Neural crest cell (in vitro differentiated cells): Measurements from ENCODE around the gene SLC6A6. TPM values are rescaled to one million over a fixed set of nuclear protein-coding genes. Genes with fewer than 3 reads are reported as not detected.

Experiments used
- DNase-seq: peaks from one replicate; pipeline ENCODE4 v3.0.0; 2021; ENCODE audit warnings: low read depth, mixed read lengths, low spot score
- H3K27ac Mint-ChIP-seq: one replicate; pipeline ENCODE4 v1.8.0; 2021; ENCODE audit warnings: mild to moderate bottlenecking, mixed read lengths; ENCODE audit not compliant: unreplicated experiment
- H3K27me3 Mint-ChIP-seq: 2 replicates; pipeline ENCODE4 v1.8.0; 2021; ENCODE audit warnings: low read depth, mild to moderate bottlenecking, mixed read lengths
- H3K36me3 Mint-ChIP-seq: 2 replicates; pipeline ENCODE4 v1.8.0; 2021; ENCODE audit warnings: low read depth, mild to moderate bottlenecking, mixed read lengths
- H3K4me1 Mint-ChIP-seq: 2 replicates; pipeline ENCODE4 v1.8.0; 2021; ENCODE audit warnings: mixed read lengths
- H3K4me3 Mint-ChIP-seq: one replicate; pipeline ENCODE4 v1.8.0; 2021; ENCODE audit warnings: mild to moderate bottlenecking, mixed read lengths
- H3K9me3 Mint-ChIP-seq: 2 replicates; pipeline ENCODE4 v1.8.0; 2021; ENCODE audit warnings: mixed read lengths
- total RNA-seq: library from RNA; stranded (reverse); gene quantifications from 2 replicates; pipeline ENCODE4 v1.2.1, GENCODE V29; 2021
- TF ChIP-seq, protein P1 (sequence below): fragments of 200-600 bp; sonication (generic); conservative IDR thresholded peaks from 2 replicates; pipeline ENCODE4 v1.5.0; 2021; ENCODE audit warnings: antibody characterized with exemption, mild to moderate bottlenecking

SLC6A6 gene
- total RNA-seq, 1 donor from 2014 or later = 33.8 TPM

DNA sequence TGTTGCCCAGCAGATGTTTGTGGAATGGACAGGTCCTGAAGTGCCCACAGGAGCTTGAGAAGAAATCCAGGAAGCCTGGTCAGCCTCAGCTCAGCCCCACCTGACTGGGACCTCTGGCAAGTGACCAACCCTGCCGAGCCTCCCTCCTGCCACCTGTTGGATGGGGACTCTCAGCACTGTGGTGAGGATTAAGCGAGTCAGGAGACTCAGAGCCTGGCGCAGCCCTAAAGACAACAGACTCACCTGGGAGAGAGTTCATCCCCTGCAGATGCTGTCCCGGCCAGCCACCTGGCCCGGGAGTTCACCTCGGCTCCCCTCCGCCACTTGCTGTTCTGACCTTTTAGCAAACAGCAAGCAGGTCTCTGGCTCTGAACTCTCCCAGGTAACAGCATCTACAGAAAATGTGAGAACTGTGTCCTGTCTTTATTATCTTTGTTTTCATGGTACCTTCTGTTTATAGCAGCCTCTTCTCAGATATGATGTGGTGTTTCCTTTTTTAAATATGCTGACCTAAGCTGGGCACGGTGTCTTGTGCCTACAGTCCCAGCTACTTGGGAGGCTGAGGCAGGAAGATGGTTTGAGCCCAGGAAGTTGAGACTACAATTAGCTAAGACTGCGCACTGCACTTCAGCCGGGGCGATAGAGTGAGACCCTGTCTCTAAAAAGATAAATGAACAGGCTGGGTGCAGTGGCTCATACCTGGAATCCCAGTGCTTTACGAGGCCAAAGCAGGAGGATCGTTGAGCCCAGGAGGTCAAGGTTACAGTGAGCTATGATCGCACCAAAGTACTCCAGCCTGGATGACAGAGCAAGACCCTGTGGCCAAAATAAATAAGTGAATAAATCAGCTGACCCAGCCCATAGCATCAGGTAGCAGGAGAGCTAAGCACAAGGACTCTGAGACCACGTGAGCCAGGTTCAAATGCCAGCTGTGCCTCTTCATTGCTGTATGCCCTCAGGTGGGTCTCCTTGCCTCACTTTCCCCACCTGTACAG is 32.4 kb upstream of the SLC6A6 start:
- Mint-ChIP-seq H3K4me3 (no peak overlapping the region), H3K27me3 (peaks cover 6% of the 10 kb centered on the region), H3K27ac (no peak overlapping the region), H3K36me3 (no peaks in the 10 kb centered on the region), H3K9me3 (no peaks in the 10 kb centered on the region), H3K4me1 (peaks cover 11% of the 10 kb centered on the region)
- TF ChIP-seq, protein P1, sequence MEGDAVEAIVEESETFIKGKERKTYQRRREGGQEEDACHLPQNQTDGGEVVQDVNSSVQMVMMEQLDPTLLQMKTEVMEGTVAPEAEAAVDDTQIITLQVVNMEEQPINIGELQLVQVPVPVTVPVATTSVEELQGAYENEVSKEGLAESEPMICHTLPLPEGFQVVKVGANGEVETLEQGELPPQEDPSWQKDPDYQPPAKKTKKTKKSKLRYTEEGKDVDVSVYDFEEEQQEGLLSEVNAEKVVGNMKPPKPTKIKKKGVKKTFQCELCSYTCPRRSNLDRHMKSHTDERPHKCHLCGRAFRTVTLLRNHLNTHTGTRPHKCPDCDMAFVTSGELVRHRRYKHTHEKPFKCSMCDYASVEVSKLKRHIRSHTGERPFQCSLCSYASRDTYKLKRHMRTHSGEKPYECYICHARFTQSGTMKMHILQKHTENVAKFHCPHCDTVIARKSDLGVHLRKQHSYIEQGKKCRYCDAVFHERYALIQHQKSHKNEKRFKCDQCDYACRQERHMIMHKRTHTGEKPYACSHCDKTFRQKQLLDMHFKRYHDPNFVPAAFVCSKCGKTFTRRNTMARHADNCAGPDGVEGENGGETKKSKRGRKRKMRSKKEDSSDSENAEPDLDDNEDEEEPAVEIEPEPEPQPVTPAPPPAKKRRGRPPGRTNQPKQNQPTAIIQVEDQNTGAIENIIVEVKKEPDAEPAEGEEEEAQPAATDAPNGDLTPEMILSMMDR = no peak
- DNase-seq = no peak

GRCh38 chr3:14370720-14371572 is 31.5 kb upstream of the SLC6A6 start:
- Mint-ChIP-seq H3K4me1 (peaks cover 11% of the 10 kb centered on the region), H3K27ac (no peak overlapping the region), H3K4me3 (no peak overlapping the region), H3K36me3 (no peaks in the 10 kb centered on the region), H3K9me3 (no peaks in the 10 kb centered on the region), H3K27me3 (peaks cover 6% of the 10 kb centered on the region)
- TF ChIP-seq, protein P1 = no peak
- no peak for DNase-seq

- no peak overlapping the region for H3K4me3 Mint-ChIP-seq
- TF ChIP-seq, protein P1 = no peak
- no peak for DNase-seq
- H3K27me3 Mint-ChIP-seq = peaks cover 3% of the 10 kb centered on the region
- H3K36me3 Mint-ChIP-seq = no peaks in the 10 kb centered on the region
- peaks cover 8% of the 10 kb centered on the region for H3K4me1 Mint-ChIP-seq
- H3K27ac Mint-ChIP-seq = peak overlapping the region; percentile 38
- no peaks in the 10 kb centered on the region for H3K9me3 Mint-ChIP-seq
Measured at GRCh38 chr3:14371573-14372474, 30.6 kb upstream of the SLC6A6 start.

DNA sequence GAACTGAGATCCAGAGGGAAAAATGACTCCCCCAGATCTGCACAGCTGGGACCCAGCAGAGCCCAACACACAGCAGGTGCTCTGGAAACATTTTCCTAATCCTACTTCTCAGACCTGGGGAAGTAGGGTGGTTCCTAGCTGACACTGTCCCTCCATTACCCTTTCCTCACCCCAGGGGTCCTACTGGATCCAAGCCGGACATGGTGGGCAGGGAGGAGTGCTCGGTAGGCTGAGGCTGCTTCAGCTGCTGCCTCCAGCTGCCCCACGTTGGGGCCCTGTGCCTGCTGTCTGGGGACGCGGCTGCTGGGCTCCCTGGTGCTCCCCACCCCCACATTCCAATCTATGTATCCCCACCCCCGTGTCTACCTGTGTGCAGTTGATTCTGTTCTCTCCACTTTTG is 29.8 kb upstream of the SLC6A6 start:
- no peak for DNase-seq
- no peak overlapping the region for H3K27ac Mint-ChIP-seq
- TF ChIP-seq, protein P1 = no peak
- no peaks in the 10 kb centered on the region for H3K36me3 Mint-ChIP-seq
- peaks cover 13% of the 10 kb centered on the region for H3K4me1 Mint-ChIP-seq
- no peaks in the 10 kb centered on the region for H3K9me3 Mint-ChIP-seq
- H3K4me3 Mint-ChIP-seq = no peak overlapping the region
- H3K27me3 Mint-ChIP-seq = peaks cover 3% of the 10 kb centered on the region
